HT1080 (cell line): ENCODE measurements around the gene NPC1. TPM values are rescaled to one million over a fixed set of nuclear protein-coding genes. Genes with fewer than 3 reads are reported as not detected.

ENCODE experiments used
- DNase-seq: peaks from one replicate; pipeline ENCODE4 v3.0.0-alpha.2; 2015; ENCODE audit warnings: low read depth
- total RNA-seq: library from RNA; depleted of rRNA; stranded (reverse); fragments of >200 nt; shearing (Covaris generic); gene quantifications from 2 replicates; pipeline ENCODE4 v1.2.3, GENCODE V29; 2014

The NPC1 gene
- total RNA-seq, 1 experiment from 2014 or later, result 105 TPM

DNA sequence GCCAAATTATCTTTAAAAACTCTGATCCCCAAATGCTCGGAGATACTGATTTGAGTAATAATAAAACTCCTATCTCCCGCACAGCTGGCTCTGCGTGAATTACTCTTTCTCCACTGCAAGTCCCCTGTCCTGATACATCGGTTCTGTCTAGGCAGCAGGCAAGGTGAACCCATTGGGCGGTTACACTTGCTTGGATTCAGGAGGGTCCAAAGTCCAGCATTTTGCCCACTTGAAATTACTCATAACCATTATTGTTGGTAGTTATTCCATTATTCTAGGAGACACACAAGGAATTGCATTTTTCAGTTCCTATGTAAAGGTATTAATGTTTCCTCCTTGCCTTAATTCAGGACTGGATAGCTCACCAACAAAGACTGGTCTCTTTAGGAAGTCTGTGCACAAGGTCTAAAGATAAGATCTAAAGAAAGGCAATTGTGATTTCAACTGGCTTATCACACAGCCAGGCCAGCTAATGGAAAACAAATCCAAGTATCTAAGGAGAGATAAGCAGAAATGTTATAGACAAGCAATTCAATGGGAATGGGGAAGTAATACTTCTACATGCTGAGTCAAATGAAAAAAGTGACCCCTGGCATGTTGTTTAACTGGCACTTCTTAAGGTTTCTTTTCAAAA lies 23.2 kb upstream of the NPC1 start:
- DNase-seq, result no peak

DNA sequence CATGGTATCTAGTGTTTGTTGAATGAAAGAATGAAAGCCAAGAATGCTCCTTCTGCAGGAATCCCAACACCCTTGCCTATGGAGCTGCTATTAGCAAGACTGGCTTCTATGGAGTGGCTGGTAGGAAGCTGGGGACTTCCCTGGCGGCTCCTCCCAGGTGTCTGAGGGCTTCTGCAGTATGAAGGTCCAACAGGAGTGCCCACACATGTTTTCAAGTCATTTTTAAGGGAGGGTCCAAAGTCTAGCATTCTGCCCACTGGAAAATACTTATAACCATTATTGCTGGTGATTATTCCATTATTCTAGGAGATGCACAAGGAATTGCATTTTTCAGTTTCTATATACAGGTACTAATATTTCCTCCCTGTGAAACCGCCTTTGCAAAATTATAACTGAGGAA lies 21.9 kb upstream of the NPC1 start:
- no peak for DNase-seq

- DNase-seq, result no peak
These were observed 19.6 kb upstream of the NPC1 start for GRCh38 chr18:23605941-23606340.

GRCh38 chr18:23599809-23600208 lies 13.5 kb upstream of the NPC1 start:
- no peak for DNase-seq

GRCh38 chr18:23596183-23596582 lies 9.9 kb upstream of the NPC1 start:
- no peak for DNase-seq

GRCh38 chr18:23595591-23595990 lies 9.3 kb upstream of the NPC1 start:
- DNase-seq, result no peak

DNA sequence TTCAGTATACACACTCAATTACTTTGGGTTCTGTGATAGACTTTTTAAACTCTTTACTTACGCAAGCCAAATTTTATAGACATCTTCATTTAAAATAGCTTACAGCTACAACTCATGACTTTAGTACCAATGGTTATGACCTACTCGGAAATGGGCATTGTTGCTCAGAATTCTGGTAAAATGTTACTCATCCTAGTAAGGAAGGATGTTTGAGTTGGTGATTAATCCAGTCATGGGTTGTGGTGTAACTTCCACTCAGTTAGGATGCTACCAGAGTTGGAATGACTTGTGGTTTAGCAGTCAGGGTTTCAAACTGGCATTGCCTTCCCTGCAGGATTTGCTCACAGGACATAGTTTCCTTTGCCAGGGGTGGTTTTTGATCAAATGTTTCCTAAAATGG lies 7.4 kb upstream of the NPC1 start:
- DNase-seq, result peak; percentile 96

GRCh38 chr18:23592911-23593310 lies 6.6 kb upstream of the NPC1 start:
- DNase-seq, result no peak

DNA sequence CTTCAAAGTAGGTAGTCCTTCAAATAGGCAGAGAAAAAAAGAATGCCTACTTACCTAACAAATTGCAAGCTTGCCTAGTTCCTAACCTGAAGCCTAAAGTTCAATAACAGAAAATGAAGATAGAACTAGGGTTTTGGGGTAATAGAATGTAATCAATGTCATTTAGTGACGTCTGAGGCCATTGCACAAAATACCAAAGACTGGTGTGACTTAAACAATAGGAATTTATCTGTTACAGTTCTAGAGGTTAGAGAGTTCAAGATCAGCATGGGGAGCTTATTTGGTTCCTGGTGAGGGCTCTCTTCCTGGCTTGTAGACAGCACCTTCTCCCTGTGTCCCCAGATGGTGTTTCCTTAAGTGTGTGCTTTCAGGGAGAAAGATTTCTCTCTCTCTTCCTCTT lies 4.7 kb upstream of the NPC1 start:
- peak; percentile 62 for DNase-seq

GRCh38 chr18:23588836-23589560 lies 2.7 kb upstream of the NPC1 start:
- DNase-seq, result peak; percentile 71

DNA sequence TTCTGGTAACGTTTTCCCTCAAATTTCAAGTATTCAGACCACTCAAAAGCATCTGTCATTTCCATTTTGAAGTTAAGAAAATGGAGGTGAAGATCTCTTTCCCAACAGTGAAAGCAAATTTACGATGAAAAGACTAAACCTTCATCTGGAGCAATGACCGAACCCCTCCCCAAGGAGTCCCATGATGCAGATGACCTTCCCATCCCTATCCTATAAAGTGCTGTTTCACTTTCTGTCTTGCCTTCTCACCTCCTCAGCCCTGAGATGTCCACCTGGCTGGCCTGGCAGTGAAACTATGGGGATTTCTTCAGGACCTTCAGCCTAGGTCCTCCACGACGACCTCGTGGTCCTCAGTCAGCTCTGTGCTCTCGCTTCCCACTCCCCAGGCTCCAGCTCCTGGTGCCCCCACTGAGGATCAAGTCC lies 925 bp upstream of the NPC1 start:
- DNase-seq, result no peak

GRCh38 chr18:23585897-23586248 lies 433 bp downstream of the NPC1 start:
- DNase-seq, result peak; percentile 6

DNA sequence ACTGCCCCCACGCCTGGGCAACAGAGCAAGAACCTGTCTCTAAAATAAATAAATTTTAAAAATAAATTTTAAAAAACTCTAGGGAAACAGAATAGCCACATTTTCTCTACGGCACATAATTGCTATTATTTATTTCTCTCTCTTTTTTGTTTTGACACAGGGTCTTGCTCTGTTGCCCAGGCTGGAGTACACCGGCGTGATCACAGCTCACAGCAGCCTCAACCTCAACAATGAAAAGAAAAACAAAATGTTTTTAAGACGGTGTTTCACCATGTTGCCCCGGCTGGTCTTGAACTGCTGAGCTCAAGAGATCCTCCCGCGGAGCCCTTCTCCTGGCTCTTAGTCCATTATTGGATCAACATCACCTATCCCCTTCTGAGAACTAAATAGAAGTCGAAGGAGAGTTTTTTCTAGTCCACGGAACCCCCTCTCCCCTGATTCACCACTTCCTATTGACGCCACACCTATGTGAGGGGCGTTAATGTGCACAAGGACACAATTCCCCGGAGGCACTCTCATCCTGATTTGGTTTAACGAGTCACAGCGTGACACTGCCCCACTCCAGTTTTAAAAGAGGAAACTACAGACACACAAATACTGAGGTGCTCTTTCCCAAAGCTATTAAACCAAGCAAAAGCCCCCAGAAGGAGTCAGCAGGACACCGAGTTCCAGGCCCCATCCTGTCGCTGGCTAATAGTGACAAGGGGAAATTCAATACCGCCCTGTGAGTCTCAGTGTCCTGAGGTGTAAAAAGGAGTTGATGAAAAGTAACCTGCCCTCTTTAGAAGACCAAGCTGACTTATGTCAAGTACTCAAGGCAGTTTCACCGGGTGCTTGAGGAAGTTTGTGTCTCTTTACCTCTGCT lies 1.1 kb downstream of the NPC1 start:
- DNase-seq, result peak; percentile 76

DNA sequence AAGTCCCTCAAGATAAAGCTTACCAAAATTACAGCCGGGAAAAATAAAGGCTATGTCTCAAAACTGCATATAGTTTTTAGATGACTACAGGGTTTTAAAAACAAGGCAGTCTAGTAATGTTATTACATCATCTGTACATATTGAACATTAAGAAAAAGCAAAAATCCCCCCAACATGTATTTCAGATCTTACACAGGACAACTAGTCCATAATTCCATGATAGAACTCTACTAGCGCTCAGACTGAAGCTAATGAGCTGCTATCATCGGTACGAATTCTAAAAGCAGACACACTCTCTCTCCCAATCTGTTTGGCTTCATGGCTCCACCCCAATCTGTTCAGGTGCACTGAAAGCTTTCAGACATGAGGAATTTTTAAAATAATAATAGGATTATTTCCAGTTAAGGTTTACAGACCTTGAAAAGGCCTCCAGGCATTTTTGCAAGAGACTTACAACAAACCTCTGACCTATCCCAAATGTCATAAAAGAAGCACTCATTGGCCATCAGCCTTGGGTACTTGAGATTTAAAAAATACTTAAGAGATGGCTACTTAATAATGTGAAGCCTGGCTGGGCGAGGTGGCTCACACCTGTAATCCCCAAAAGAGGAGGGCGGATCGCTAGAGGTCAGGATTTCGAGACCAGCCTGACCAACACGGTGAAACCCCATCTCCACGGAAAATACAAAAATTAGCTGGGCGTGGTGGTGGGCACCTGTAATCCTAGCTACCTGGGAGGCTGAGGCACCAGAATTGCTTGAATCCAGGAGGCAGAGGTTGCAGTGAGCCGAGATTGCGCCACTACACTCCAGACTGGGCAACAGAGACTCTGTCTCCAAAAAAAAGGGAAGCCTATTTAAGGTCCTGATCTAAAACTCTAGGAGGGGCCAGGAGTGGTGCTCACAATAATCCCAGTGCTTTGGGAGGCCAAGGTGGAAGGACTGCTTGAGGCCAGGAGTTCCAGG lies 2.0 kb downstream of the NPC1 start:
- no peak for DNase-seq

DNA sequence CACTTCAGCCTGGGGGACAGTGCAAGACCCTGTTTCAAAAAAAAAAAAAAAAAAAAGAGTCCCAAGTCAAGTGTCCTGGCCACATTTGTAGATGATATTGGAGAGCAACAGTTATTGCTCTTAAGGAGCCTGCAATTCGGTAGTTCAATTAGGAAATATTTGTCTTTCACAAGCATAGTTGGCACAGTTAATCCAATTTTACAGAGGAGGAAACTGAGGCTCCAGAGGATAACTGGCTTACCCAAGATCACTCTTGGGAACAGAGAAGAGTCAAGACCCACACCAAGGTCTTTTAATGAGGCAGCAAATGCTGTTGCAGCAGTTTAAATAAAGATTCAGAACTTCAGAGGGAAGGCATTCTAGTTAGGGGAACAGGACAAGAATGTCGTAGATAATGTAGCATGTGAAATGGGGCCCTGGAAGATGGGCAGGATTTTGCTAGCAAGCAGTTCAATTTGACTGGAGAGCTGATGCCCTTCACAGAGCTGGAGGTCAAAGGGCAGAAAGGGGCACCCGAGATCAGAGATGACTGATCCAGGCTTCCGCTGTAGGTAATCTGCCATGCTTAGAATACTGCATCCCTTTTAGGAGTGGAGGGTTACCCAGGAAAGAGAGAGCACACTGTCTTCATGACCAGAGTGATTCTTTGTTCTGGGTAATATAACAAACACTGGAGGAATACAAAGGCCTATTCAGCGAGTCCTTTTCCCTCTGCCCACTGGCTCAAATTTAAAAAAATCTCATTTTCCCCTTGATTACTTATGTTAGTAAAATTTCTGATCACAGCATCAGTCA lies 3.0 kb downstream of the NPC1 start:
- no peak for DNase-seq

DNA sequence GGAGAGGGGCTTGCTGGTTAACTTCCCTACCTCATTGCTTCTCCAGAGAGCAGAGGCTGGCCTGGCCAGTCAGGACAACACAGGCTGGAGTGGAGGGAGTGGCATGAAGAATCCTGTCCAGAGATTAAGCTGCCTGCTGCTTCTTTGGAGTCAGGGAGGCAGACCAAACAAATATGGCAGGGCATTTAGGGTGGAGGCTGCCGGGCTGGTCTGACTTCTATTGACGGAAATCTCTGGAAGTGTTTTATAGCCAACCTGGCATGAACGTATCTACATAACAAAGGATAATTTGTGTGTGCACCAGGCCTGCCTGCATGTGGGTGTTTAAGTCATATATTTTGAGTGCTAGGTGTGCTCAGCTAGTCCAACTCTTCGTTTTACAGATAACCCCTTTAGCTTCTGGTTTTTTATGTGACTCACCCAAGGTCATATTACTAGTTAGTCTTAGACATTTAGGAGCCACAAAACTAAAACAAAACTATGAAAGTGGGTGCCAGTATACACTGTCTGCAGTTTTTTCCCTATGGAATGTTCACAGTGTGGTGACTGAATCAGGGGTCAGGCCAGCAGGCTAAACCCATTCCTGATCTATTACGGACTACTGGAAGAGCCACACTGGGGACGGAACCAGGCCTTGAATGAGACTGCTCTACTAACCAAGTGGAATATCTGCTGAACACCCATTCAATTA lies 5.5 kb downstream of the NPC1 start:
- peak; percentile 70 for DNase-seq

DNA sequence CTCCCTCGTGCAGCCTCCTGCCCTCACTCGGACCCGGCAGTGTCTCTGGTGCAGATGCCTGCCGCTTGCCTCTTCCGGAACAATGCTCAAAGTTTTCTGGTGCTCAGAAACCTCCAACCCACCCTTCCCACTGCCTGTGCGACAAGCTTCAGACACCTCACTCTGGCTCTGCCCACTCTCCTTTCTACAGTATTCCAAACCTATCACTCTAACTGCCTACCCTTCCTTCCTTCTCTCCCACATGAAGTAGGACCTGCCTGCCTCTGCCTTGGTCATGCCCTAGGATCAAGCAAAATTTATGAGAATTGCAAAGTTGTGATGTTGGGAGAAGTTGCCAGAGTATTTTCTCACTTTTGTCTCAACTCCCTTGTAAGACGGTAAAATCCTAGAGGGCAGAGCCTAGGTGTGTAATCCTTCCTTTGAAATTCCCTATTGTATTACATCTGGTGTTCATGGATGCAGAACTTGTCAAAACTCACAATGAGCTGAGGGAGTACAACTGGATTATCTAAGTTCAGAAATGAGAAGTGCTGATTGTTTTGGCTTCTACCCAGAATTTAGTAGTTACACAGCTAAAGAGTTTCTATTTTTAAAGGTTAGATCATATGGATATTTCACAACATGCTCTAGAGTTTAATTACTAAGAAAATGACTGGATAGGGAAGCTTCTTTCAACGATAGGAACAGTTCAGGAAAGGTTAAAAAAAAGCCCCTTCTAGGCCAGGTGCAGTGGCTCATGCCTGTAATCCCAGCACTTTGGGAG lies 7.2 kb downstream of the NPC1 start:
- DNase-seq, result no peak

DNA sequence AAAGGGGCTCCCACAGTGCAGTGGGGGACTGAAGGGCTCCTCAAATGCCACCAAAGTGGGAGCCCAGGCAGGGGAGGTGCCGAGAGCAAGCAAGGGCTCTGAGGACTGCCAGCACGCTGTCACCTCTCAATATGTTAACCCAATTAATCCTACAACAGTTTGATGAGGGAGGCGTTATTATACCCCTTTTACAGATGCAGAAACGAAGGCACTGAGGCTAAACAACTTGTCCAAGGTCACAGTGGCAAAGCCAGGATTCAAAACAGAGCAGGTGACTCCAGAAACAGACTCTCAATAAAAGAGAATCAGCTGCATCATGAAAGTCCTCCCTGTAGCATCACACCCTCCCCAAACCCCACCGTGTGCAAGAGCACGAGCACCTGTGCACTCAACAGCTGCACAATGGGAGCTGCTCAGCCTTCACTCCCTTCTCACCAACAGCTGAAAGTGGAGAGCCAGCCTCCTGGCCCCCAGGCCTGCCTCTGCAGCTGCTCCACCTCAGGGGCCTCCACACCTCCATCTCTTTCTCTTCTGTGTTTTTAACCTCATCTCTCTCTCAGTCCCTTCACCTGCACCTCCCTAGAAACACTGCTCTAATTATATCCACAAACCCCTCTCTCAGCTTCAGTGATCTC lies 8.1 kb downstream of the NPC1 start:
- DNase-seq, result no peak
